ENCODE measurements around the gene KMT2C.

The KMT2C gene

DNA sequence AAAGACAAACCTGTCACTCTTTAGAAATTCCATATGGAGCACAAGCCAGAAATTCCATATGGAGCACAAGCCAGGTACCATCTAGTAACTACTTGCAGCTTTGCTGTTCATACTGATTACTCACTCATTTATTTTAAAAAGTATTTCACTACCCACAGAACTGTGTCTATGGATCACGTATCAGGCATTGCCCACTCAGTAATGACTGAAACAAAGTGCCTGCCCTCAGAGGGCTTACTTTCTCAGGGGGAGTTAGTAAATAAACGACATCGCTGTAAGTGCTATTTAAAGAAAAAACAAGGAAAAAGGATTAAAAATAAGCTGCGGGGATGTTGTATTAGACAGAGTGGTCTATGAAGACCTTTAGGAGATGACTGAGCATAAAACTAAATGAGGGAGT is 239.4 kb downstream of the KMT2C start:
- TF ChIP-seq, protein P1, sequence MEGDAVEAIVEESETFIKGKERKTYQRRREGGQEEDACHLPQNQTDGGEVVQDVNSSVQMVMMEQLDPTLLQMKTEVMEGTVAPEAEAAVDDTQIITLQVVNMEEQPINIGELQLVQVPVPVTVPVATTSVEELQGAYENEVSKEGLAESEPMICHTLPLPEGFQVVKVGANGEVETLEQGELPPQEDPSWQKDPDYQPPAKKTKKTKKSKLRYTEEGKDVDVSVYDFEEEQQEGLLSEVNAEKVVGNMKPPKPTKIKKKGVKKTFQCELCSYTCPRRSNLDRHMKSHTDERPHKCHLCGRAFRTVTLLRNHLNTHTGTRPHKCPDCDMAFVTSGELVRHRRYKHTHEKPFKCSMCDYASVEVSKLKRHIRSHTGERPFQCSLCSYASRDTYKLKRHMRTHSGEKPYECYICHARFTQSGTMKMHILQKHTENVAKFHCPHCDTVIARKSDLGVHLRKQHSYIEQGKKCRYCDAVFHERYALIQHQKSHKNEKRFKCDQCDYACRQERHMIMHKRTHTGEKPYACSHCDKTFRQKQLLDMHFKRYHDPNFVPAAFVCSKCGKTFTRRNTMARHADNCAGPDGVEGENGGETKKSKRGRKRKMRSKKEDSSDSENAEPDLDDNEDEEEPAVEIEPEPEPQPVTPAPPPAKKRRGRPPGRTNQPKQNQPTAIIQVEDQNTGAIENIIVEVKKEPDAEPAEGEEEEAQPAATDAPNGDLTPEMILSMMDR (conservative IDR thresholded peaks at IDR 0.05) = no peak
- H3K27ac ChIP-seq = no peak overlapping the region

DNA sequence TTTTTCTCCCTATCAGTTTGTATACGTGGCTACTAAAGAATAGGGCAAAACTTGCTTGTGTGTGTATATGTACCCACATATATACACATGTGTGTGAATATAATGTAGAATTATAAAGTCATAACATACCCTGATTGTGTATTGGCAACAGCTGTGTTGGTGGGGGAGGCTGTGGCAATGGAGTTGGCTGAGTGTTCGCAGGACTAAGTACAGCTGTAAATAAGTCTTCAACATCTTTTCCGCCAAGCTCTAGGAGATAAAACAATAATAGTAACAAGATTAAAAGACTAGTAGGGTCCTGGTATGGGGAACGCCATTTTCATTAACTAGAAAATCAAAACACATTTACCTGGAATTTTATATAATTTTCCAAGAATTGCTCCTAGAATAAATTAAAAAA is 241.9 kb downstream of the KMT2C start:
- TF ChIP-seq, protein P1 (conservative IDR thresholded peaks at IDR 0.05) = no peak
- H3K27ac ChIP-seq = no peak overlapping the region

DNA sequence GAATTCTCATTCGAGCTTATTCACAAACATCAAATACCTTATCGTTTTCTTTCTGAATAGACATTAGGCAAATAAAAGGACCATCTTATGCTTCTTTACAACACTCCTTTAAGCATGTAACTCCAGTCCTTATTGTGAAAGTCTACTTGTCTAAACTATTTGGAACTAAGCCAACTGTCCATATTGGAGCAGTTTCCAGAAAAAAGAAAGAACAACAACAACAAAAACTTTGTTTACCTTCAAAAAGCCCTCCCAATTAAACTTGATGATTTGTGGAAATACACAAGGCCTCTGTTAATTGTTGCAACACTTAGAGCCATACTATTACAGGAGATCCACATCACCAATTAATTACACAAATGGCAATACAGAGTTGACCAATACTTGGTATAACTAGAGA is 246.7 kb downstream of the KMT2C start:
- TF ChIP-seq, protein P1 (conservative IDR thresholded peaks at IDR 0.05) = no peak

DNA sequence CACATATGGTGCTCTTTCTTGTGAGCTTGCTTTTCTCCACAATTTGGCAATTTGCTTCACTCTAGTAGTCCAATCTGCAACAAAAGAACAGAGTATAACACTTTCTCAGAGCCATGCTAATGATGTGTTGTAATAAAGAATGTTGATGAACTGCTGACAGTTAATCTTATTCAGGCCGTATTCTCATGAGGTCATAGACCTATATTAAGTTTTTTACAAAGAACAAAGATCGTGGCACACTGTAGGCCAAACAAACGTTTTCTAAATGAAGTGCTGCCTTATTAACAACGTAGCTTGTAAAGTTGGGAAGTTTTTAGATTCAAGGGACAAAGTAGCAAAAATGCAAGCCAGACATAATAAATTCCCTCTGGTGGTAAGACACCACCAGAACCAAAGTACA is 250.2 kb downstream of the KMT2C start:
- H3K27ac ChIP-seq = no peak overlapping the region
- TF ChIP-seq, protein P1 (conservative IDR thresholded peaks at IDR 0.05) = no peak

More for the DNA sequence above, 246.7 kb downstream of the KMT2C start:
- H3K27ac ChIP-seq = no peak overlapping the region

DNA sequence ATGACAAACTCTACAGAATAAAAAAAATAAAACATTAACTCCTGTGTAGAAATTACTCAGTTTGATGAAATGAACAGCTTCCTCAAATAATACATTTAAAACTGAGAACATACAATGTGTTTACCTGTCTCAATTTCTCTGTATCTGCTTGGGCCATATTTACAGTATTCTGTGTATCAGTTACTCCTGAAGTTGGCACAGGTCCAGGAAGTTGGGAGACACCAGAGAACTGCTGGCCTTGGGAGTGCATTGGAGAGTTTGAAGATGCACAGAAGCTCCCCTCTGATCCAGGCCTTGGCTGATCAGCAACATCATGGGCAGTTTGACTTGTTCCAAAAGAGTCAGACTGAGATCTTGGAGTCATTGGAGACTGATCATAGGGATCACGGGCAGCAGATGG is 255.2 kb downstream of the KMT2C start:
- no peak overlapping the region for H3K27ac ChIP-seq
- TF ChIP-seq, protein P1 (conservative IDR thresholded peaks at IDR 0.05) = no peak

DNA sequence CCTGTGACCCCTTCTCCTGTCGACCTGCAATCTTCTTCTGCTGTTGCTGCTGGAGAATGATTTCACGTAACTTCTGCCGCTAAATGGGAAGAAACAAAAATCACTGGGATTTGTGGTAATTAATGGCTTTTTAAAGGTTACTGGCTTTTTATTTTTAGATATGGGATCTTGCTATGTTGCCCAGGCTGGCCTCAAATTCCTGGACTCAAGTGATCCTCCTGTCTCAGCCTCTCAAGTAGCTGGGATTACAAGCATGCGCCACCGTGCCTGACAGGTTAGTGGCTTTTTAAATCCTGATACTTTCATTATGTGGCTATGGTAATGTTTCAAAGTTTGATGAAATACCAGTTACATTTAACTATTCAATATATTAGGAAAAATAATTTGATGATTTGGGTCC is 255.8 kb downstream of the KMT2C start:
- H3K27ac ChIP-seq = no peak overlapping the region
- TF ChIP-seq, protein P1 (conservative IDR thresholded peaks at IDR 0.05) = no peak

DNA sequence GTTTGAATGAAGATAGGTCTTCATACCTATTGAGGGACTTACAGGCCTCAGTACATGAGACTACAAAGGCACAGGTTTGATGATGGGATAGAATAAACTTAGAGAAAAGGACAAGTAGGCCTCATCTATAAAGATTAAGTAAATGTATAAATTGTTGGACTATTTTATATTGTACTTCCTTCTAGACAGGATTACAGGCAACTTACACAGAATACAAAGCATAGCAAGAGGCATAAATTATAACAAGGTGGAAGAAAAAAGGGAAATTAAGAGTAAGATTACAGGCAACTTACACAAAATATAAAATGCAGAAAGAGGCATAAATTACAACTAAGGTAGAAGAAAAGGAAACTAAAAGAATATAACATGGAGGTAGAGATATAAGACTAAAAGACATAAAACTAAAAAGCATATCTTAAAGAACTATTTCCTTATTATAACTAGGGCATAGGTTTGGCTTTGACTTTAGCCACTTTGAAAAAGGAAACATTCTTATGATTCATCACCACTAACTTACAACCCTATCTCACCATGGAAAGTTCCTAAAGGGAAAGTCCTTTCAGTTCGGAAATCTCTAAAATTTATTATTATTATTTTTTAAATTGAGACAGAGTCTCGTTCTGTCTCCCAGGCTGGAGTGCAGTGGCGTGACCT is 257.3 kb downstream of the KMT2C start:
- H3K27ac ChIP-seq = no peak overlapping the region
- TF ChIP-seq, protein P1 (conservative IDR thresholded peaks at IDR 0.05) = no peak

Measured in VCaP (cell line).